Measurements from ENCODE around the gene SNAP29.

- TF ChIP-seq CTCF (conservative IDR thresholded peaks at IDR 0.05 in 1 of 2, IDR thresholded peaks at IDR 0.05 in 1 of 2; ENCODE audit: extremely low read depth in 1 of 2, insufficient read depth in 1 of 2, low read depth in 1 of 2, low read length in 2 of 2), result no peak
- no peak for TF ChIP-seq EZH2 (IDR thresholded peaks at IDR 0.05; ENCODE audit: borderline replicate concordance, low read length)
These were observed 47.6 kb downstream of the SNAP29 start for GRCh38 chr22:20906387-20906767.
